ENCODE measurements around the gene C1R.

C1R gene

GRCh38 chr12:7116916-7117315 is 24.7 kb upstream of the C1R start:
- Histone ChIP-seq H3K79me2 (ENCODE audit: insufficient read depth, low read depth) (no peaks in the 10 kb centered on the region), H3K9ac (no peak overlapping the region)
- no peak for TF ChIP-seq CTCF (conservative IDR thresholded peaks at IDR 0.05; ENCODE audit: low read depth, low read length)

GRCh38 chr12:7116196-7116595 is 24.0 kb upstream of the C1R start:
- Histone ChIP-seq H3K79me2 (ENCODE audit: insufficient read depth, low read depth) (no peaks in the 10 kb centered on the region), H3K27me3 (ENCODE audit: insufficient read depth, low read depth) (no peaks in the 10 kb centered on the region), H3K36me3 (ENCODE audit: insufficient read depth) (no peaks in the 10 kb centered on the region), H3K9ac (no peak overlapping the region), H3K4me2 (no peak overlapping the region), H3K4me1 (ENCODE audit: low read depth, poor library complexity, severe bottlenecking) (peaks cover 6% of the 10 kb centered on the region), H4K20me1 (ENCODE audit: insufficient read depth) (no peaks in the 10 kb centered on the region), H3K27ac (no peak overlapping the region), H2AFZ (ENCODE audit: low read depth) (no peak overlapping the region), H3K4me3 (IDR thresholded peaks at IDR 0.05; ENCODE audit: insufficient read depth, low read depth, low read length) (no peak overlapping the region)
- no peak for TF ChIP-seq CTCF (conservative IDR thresholded peaks at IDR 0.05; ENCODE audit: low read depth, low read length)

More at GRCh38 chr12:7116916-7117315, 24.7 kb upstream of the C1R start:
- H3K27me3 ChIP-seq (ENCODE audit: insufficient read depth, low read depth) = no peaks in the 10 kb centered on the region
- H3K27ac ChIP-seq = no peak overlapping the region
- no peak overlapping the region for H3K4me2 ChIP-seq
- H3K4me1 ChIP-seq (ENCODE audit: low read depth, poor library complexity, severe bottlenecking) = peaks cover 6% of the 10 kb centered on the region
- no peak overlapping the region for H2AFZ ChIP-seq (ENCODE audit: low read depth)
- H3K36me3 ChIP-seq (ENCODE audit: insufficient read depth) = no peaks in the 10 kb centered on the region
- no peaks in the 10 kb centered on the region for H4K20me1 ChIP-seq (ENCODE audit: insufficient read depth)
- H3K4me3 ChIP-seq (IDR thresholded peaks at IDR 0.05; ENCODE audit: insufficient read depth, low read depth, low read length) = no peak overlapping the region

- Histone ChIP-seq H3K4me1 (ENCODE audit: low read depth, poor library complexity, severe bottlenecking) (peaks cover 6% of the 10 kb centered on the region), H4K20me1 (ENCODE audit: insufficient read depth) (no peaks in the 10 kb centered on the region), H3K4me3 (IDR thresholded peaks at IDR 0.05; ENCODE audit: insufficient read depth, low read depth, low read length) (no peak overlapping the region), H3K36me3 (ENCODE audit: insufficient read depth) (no peaks in the 10 kb centered on the region), H3K9ac (no peak overlapping the region), H3K27ac (no peak overlapping the region), H2AFZ (ENCODE audit: low read depth) (no peak overlapping the region), H3K4me2 (no peak overlapping the region), H3K79me2 (ENCODE audit: insufficient read depth, low read depth) (no peaks in the 10 kb centered on the region), H3K27me3 (ENCODE audit: insufficient read depth, low read depth) (no peaks in the 10 kb centered on the region)
- TF ChIP-seq CTCF (conservative IDR thresholded peaks at IDR 0.05; ENCODE audit: low read depth, low read length) = no peak
Measured at GRCh38 chr12:7114851-7115250, 22.6 kb upstream of the C1R start.

- peaks cover 13% of the 10 kb centered on the region for H3K4me1 ChIP-seq (ENCODE audit: low read depth, poor library complexity, severe bottlenecking)
- no peak overlapping the region for H3K9ac ChIP-seq
- H2AFZ ChIP-seq (ENCODE audit: low read depth) = no peak overlapping the region
- TF ChIP-seq CTCF (conservative IDR thresholded peaks at IDR 0.05; ENCODE audit: low read depth, low read length) = no peak
- no peaks in the 10 kb centered on the region for H3K36me3 ChIP-seq (ENCODE audit: insufficient read depth)
- H3K79me2 ChIP-seq (ENCODE audit: insufficient read depth, low read depth) = no peaks in the 10 kb centered on the region
- no peak overlapping the region for H3K27ac ChIP-seq
- no peaks in the 10 kb centered on the region for H3K27me3 ChIP-seq (ENCODE audit: insufficient read depth, low read depth)
- H3K4me3 ChIP-seq (IDR thresholded peaks at IDR 0.05; ENCODE audit: insufficient read depth, low read depth, low read length) = no peak overlapping the region
- H3K4me2 ChIP-seq = no peak overlapping the region
- H4K20me1 ChIP-seq (ENCODE audit: insufficient read depth) = no peaks in the 10 kb centered on the region
Measured at GRCh38 chr12:7114008-7114407, 21.8 kb upstream of the C1R start.

Measured in KMS-11 (cell line).